GM23338 (cell line): Measurements from ENCODE around the gene CFAP251.

Experiments
- CREB1 ChIP-seq: fragments of 250-450 bp; sonication (Bioruptor Pico); IDR thresholded peaks from 2 replicates; pipeline ENCODE4 v1.5.0; 2020; ENCODE audit warnings: low read depth, mild to moderate bottlenecking, moderate library complexity
- CTCF ChIP-seq, 2 experiments: fragments of 200-600 bp in 1 of 2; sonication (generic) in 1 of 2; conservative IDR thresholded peaks; 2 replicates each; pipeline versions ENCODE4 v1.5.1 to v1.6.1; 2016 to 2017; ENCODE audit warnings: antibody characterized with exemption in 2 of 2, low read depth in 2 of 2, mild to moderate bottlenecking in 2 of 2, moderate library complexity in 1 of 2
- ETS1 ChIP-seq: IDR thresholded peaks from 2 replicates; pipeline ENCODE4 v1.6.1; 2016; ENCODE audit warnings: antibody characterized with exemption
- EZH2 ChIP-seq: fragments of 200-600 bp; sonication (generic); IDR thresholded peaks from one replicate; pipeline ENCODE4 v1.8.0; 2017; ENCODE audit warnings: antibody characterized with exemption, mild to moderate bottlenecking, low read depth; ENCODE audit not compliant: unreplicated experiment
- EZH2phosphoT487 ChIP-seq: fragments of 200-600 bp; sonication (generic); IDR thresholded peaks from one replicate; pipeline ENCODE4 v1.8.1; 2018; ENCODE audit warnings: antibody characterized with exemption; ENCODE audit not compliant: unreplicated experiment
- JUNB ChIP-seq: IDR thresholded peaks from one replicate; pipeline ENCODE4 v1.6.1; 2016; ENCODE audit warnings: antibody characterized with exemption; ENCODE audit not compliant: unreplicated experiment
- NANOG ChIP-seq: IDR thresholded peaks from 2 replicates; pipeline ENCODE4 v1.6.1; 2016; ENCODE audit warnings: antibody characterized with exemption, borderline replicate concordance
- POLR2AphosphoS5 ChIP-seq: IDR thresholded peaks from 2 replicates; pipeline ENCODE4 v1.6.1; 2016; ENCODE audit warnings: antibody characterized with exemption, low read depth
- STAT1 ChIP-seq: IDR thresholded peaks from one replicate; pipeline ENCODE4 v1.6.1; 2016; ENCODE audit warnings: antibody characterized with exemption; ENCODE audit not compliant: unreplicated experiment
- ZNF114 ChIP-seq: fragments of 250-450 bp; sonication (Bioruptor Pico); IDR thresholded peaks from 2 replicates; pipeline ENCODE4 v1.5.0; 2020; ENCODE audit warnings: mild to moderate bottlenecking, moderate library complexity
- ZNF331 ChIP-seq: fragments of 250-450 bp; sonication (Bioruptor Pico); IDR thresholded peaks from 2 replicates; pipeline ENCODE4 v1.5.0; 2020; ENCODE audit warnings: low read depth, mild to moderate bottlenecking, moderate library complexity
- ZNF462 ChIP-seq: fragments of 250-450 bp; sonication (Bioruptor Pico); IDR thresholded peaks from 2 replicates; pipeline ENCODE4 v1.5.0; 2020; ENCODE audit warnings: mild to moderate bottlenecking, moderate library complexity
- TF ChIP-seq, protein P1 (sequence below): IDR thresholded peaks from one replicate; pipeline ENCODE4 v1.6.1; 2018; ENCODE audit warnings: antibody characterized with exemption; ENCODE audit not compliant: unreplicated experiment

GRCh38 chr12:122009741-122010140 lies 91.3 kb downstream of the CFAP251 start:
- TF ChIP-seq CTCF (conservative IDR thresholded peaks at IDR 0.05; ENCODE audit: low read depth in 2 of 2) (no peak), POLR2AphosphoS5 (no peak), EZH2 (no peak), EZH2phosphoT487 (no peak), JUNB (no peak), ZNF331 (CRISPR knock-in tag) (no peak), CREB1 (CRISPR knock-in tag) (no peak), ZNF114 (CRISPR knock-in tag) (no peak), STAT1 (no peak), ETS1 (no peak), ZNF462 (CRISPR knock-in tag) (no peak), NANOG (no peak)
- TF ChIP-seq, protein P1, sequence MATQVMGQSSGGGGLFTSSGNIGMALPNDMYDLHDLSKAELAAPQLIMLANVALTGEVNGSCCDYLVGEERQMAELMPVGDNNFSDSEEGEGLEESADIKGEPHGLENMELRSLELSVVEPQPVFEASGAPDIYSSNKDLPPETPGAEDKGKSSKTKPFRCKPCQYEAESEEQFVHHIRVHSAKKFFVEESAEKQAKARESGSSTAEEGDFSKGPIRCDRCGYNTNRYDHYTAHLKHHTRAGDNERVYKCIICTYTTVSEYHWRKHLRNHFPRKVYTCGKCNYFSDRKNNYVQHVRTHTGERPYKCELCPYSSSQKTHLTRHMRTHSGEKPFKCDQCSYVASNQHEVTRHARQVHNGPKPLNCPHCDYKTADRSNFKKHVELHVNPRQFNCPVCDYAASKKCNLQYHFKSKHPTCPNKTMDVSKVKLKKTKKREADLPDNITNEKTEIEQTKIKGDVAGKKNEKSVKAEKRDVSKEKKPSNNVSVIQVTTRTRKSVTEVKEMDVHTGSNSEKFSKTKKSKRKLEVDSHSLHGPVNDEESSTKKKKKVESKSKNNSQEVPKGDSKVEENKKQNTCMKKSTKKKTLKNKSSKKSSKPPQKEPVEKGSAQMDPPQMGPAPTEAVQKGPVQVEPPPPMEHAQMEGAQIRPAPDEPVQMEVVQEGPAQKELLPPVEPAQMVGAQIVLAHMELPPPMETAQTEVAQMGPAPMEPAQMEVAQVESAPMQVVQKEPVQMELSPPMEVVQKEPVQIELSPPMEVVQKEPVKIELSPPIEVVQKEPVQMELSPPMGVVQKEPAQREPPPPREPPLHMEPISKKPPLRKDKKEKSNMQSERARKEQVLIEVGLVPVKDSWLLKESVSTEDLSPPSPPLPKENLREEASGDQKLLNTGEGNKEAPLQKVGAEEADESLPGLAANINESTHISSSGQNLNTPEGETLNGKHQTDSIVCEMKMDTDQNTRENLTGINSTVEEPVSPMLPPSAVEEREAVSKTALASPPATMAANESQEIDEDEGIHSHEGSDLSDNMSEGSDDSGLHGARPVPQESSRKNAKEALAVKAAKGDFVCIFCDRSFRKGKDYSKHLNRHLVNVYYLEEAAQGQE, result no peak
